GM19099 (cell line): Measurements from ENCODE around the gene BABAM1.
A peak's percentile ranks its signal among the peaks of the same experiment; 100 is the strongest.

Experiments
- POLR2A ChIP-seq: IDR thresholded peaks from 3 replicates; pipeline ENCODE4 v1.6.1; 2011; ENCODE audit warnings: low read depth; ENCODE audit not compliant: insufficient read length; ENCODE audit errors: extremely low read depth

BABAM1 gene

DNA sequence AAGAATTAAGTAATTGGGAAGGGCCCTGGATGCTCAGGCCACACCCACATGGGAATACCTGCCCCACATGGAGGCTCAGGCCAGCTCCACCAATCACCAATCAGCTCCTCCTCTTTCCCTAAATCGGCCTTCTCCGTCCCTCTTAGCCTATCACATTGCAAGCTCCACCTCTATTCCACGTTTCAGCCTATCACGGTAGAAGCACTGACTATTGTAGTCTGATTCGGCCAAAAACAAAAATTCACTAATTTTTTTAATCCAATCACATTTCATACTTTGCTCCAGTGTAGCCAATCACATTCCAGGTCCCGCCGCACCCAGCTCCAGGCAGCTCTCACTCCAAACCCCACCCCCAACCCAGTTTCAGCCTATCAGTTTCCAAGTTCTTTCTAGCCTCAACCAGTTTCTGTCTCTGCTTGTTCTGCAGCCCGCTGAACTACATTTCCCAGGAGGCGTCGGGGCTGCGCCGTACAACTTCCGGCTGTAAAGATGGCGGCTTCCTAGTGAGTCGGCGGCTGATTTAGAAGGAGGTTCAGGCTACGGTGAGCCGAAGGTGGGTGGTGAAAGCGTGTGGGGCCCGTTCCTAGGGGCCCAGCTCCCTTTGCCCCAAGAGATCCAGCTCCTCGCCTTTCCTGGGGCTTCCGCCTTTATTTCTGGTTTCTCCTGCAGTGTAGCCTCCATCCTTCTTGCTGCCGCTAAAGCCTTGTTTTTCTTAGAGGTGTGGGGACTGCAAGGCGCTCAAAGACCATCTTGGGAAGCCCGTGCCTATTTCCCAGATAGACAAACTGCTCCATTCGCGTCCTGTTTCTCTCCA lies at the start of gene BABAM1:
TSS of gene BABAM1 (plus strand) at position 469 of the 814 bp plus-strand sequence. CDS start 1,364 bp downstream, outside the sequence.
- TF ChIP-seq POLR2A = peak; percentile 78

GRCh38 chr19:17219286-17219685 lies 48.0 kb upstream of the BABAM1 start:
- TF ChIP-seq POLR2A = no peak

DNA sequence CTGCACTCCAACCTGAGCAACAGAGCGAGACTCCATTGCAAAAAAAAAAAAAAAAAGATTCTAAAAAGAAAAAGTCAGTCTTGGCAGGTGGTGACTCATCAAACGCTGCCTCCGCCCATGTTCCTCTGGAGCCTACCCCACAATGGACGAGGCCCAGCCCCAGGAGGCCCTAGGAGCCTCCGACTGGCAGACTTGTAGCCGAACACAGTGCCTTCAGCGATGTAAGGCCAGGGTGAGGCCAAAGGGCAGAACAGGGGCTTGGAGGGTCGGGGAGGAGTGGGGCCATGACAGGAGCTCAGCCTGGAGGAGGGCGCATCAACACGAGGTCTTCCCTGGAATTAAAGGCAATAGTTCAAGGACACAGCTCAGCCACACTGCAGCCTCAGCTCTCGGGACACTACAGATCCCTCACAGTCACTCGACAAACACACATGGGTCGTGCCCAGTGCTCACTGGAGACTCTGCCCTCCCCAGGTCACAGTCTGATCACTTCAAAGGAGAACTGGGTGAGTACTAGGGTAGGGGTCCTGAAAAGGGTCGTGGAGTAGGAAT lies 47.0 kb upstream of the BABAM1 start:
- TF ChIP-seq POLR2A = no peak

DNA sequence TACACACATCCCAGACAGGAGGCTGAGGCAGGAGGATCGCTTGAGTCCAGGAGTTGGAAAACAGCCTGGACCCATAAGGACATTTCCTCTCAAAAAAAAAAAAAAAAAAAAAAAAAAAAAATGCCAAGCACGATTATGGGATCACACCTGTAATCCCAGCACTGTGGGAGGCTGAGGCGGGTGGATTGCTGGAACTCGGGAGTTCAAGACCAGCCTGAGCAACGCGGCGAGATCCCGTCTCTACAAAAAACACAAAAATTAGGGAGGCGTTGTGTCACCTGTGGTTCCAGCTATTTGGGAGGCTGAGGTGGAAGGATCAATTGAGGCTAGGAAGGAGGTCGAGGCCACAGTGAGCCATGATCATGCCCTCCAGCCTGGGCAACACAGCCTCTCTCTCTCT lies 42.2 kb upstream of the BABAM1 start:
- TF ChIP-seq POLR2A = no peak

DNA sequence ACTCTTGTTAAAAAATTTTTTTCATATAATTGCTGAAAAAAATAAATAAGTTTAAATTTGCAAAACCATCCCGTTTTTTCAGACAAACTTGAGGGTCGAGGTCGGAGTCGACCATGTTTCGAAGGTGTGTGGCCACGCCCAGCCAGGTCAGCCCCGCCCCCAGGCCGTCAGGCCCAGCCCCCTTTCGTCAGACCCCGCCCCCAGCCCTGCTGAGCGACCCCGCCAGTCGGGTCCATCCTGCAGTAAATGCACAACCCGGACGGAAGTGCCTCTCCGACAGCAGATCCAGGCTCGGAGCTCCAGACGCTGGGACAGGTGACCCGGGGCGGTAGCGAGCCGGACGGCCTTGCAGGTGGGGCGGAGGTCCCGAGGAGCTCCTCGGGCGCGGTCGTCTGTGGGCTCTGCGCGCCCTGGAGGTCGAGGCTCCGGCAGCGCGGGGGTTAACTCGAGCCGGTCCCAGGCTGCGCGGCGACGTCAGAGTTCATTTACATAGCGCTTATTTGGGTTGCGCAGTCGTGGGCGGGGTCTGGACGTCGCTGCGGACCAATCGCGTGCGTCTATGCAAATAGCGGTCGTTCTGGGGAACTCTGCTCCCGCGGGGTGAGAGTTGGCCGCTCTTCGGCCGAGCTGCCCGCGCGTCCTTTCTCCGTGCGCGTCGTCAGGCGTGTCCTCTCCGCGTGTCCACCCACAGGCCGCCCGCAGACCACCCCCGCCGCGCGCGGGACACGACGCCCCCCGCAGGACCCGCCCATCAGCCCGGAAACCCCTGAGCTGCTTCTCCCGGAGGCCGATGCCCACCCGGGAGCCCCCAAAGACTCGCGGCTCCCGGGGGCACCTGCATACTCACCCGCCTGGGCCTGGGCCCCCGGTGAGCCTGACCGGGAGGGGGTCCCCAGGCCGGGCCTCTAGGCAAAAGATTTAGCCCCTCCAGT lies 41.0 kb upstream of the BABAM1 start, which contains the start of gene OCEL1:
TSS of gene OCEL1 (plus strand) at position 225 of the 932 bp plus-strand sequence. CDS start at position 247, 22 bp downstream.
- peak; percentile 94 for TF ChIP-seq POLR2A

- TF ChIP-seq POLR2A = no peak
Observed at GRCh38 chr19:17227798-17228367, 39.4 kb upstream of the BABAM1 start.

DNA sequence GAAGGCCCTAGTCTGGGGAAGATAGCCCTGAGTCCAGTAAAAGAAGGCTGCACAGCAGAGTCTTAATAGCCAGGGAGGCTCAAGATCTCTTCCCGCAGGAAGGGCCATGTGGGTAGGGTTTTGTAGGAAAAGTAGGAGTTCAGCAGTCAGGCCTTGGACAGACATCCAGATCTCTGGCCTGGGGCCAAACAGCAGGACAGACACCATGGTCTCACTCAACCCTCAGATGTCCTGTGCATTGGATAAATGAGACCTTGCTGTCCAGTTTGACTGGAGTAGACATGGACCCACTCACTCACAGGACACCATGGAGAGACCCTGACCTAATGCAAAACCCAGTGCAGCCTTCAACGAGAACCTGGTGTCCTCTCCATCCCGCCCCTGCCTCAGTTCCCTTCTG lies 37.4 kb upstream of the BABAM1 start:
- TF ChIP-seq POLR2A = no peak

- no peak for TF ChIP-seq POLR2A
Observed at GRCh38 chr19:17232258-17232657, 35.0 kb upstream of the BABAM1 start.

GRCh38 chr19:17234911-17235299 lies 32.3 kb upstream of the BABAM1 start:
- TF ChIP-seq POLR2A = peak; percentile 10

GRCh38 chr19:17235300-17235970 lies 31.8 kb upstream of the BABAM1 start:
- peak; percentile 21 for TF ChIP-seq POLR2A

- no peak for TF ChIP-seq POLR2A
Observed at GRCh38 chr19:17235971-17236777, 31.1 kb upstream of the BABAM1 start.

DNA sequence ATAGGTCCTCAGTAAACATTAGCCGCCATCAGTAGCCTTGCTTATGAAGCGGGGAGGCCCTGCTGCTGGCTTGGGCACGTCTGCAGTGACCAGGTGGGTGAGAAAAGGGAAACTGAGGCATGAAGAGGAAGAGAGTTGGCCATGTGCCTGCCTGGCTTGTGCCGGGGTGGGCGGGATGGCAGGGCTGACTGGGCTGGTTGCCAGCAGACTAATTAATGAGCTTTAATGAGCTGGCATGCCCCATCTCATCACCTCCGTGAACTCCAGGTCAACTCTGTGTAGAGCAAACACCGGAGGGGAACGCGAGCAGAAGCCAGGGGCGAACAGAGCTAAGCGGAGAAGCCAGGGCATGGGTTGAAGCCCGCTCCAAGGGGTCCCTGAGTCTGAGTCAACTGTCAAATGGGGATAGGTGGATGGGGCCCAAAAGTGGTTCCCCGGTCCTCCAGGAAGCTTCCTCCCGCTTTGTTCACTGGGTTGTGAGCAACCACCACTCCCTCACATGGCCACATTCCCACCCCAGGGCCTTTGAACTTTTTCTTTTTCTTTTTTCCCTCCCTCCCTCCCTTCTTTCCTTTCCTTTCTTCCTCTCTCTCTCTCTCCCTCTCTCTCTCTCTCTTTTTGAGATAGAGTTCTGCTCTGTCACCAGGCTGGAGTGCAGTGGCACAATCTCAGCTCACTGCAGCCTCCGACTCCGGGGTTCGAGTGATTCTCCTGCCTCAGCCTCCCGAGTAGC lies 30.3 kb upstream of the BABAM1 start:
- TF ChIP-seq POLR2A = no peak
